HG03469 (cell line): ENCODE results near the gene AKAP9.
"Not testable (repeated sequence)": the region's sequence is repeated elsewhere in the genome, so short reads cannot be mapped to it uniquely, and the experiment has no call there.

Source experiments
- ATAC-seq: cut with Tn5 transposase; IDR thresholded peaks from one replicate; pipeline ENCODE4 v1.9.1; 2021; ENCODE audit warnings: mild to moderate bottlenecking, moderate library complexity, moderate number of reproducible peaks; ENCODE audit not compliant: unreplicated experiment

The AKAP9 gene

GRCh38 chr7:92119213-92119759, 178.6 kb downstream of the AKAP9 start:
- no peak for ATAC-seq

GRCh38 chr7:92121681-92122080, 181.0 kb downstream of the AKAP9 start:
- no peak for ATAC-seq

- ATAC-seq, result no peak
These were observed 190.4 kb downstream of the AKAP9 start for GRCh38 chr7:92131093-92131492.

- no peak for ATAC-seq
These were observed 191.2 kb downstream of the AKAP9 start for GRCh38 chr7:92131764-92132330.

- ATAC-seq, result peak; percentile 19
These were observed 192.6 kb downstream of the AKAP9 start for GRCh38 chr7:92133133-92133736.

GRCh38 chr7:92133737-92134270, 193.1 kb downstream of the AKAP9 start:
- ATAC-seq, result peak; percentile 9

GRCh38 chr7:92134271-92135051, 193.8 kb downstream of the AKAP9 start, which contains the start of gene CYP51A1:
Gene CYP51A1 (minus strand): TSS chr7:92134477. CDS start chr7:92134364, 113 bp downstream.
- ATAC-seq, result peak; percentile 85

GRCh38 chr7:92135052-92135889, 194.6 kb downstream of the AKAP9 start:
- ATAC-seq, result no peak

GRCh38 chr7:92137557-92137956, 196.9 kb downstream of the AKAP9 start:
- ATAC-seq, result no peak

- no peak for ATAC-seq
These were observed 200.5 kb downstream of the AKAP9 start for GRCh38 chr7:92141161-92141560.

GRCh38 chr7:92142791-92143190, 202.1 kb downstream of the AKAP9 start:
- not testable (repeated sequence) for ATAC-seq

- not testable (repeated sequence) for ATAC-seq
These were observed 202.7 kb downstream of the AKAP9 start for GRCh38 chr7:92143192-92143880.

- no peak for ATAC-seq
These were observed 209.1 kb downstream of the AKAP9 start for GRCh38 chr7:92149736-92150239.

GRCh38 chr7:92150450-92151017, 209.9 kb downstream of the AKAP9 start:
- ATAC-seq, result no peak

- ATAC-seq, result no peak
These were observed 214.6 kb downstream of the AKAP9 start for GRCh38 chr7:92155108-92155739.

- no peak for ATAC-seq
These were observed 216.3 kb downstream of the AKAP9 start for GRCh38 chr7:92156990-92157389.

- ATAC-seq, result no peak
These were observed 218.3 kb downstream of the AKAP9 start for GRCh38 chr7:92158660-92159575.
